Activated CD8-positive, alpha-beta memory T cell treated with anti-CD3 and anti-CD28 coated beads, Interleukin-2, amount 50 U/mL, for 24 hours (primary cell): Measurements from ENCODE around the gene GPBP1L1.
"Not testable (repeated sequence)": the region's sequence is repeated elsewhere in the genome, so short reads cannot be mapped to it uniquely, and the experiment has no call there.

Experiments used
- DNase-seq: peaks from one replicate; pipeline ENCODE4 v3.0.0-alpha.2; 2020; ENCODE audit errors: extremely low read depth

GPBP1L1 gene

DNA sequence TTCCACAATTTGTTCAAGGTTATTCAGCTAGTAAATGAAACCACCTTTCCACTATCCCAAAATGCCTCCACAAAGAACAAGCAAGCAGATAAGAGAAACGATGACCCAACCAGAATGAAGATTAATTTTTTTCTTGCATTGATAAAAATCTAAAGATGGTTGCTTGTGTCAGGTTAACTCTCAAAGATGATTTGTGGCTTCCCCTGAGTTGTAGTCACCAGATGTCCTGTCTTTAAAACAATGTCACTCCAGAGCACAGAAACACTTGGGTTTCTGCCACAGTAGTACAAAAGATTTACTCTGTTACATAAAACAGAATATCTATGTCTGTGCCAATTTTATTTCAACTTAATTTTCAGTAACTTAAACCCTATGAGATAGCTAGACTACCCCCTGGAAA lies 51.1 kb downstream of the GPBP1L1 start:
- DNase-seq = no peak

DNA sequence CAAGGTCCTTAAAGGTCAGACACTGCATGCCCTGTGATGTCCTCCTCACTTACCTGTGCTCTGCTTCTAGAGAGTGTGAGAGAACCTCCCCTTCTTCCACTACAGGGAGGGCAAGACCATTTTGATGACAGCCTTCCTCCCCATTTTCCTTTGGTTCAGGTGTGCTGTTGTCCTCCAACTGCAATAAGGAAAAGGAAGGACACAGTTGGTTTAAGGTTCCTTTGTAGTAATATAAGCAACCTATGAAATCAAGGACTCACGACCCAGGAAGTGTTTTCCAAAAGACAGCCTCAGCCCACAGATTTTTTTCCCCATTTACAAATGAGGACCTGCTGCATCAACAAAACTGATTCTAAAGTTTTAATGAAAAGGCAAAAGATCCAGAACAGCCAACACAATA lies 55.9 kb downstream of the GPBP1L1 start:
- DNase-seq = no peak

DNA sequence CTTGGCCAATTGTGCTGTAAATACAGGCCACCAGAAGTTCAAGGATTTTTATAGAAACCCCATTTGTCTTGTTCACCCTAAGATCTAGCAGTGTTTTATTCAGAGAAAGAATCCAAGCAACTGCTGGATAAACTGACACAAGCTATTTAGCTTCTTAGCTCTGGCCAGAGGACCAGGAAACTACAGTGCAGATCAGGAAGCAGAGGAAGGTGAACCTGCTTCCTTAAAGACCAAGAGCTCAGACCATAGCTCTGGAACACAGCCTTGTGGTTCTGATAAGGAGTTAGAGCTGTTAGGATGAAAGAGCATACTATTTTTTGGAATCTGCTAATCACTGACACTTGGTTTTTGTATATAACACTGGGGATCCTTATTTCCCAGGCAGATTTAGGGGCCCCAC lies 57.3 kb downstream of the GPBP1L1 start:
- no peak for DNase-seq

DNA sequence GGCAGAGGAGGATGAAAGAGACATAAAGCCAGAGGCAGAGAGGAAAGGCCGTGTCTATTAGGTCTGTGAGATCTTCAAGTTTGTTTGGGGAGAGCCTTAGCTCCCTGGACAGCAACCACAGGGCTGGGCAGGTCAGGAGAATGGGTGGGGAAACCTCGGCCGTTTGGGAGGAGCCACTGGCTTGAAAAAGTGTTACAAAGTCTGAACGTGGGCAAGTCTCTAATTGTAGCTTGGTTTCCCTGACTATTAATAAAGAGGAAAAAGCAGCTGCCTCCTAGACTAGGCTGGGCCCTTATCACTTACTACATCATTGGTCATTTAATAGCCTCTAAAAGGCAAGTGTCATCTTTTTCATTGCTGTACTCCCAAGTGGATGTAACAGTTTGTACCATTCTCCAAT lies 62.4 kb downstream of the GPBP1L1 start, which contains the start of gene CCDC17:
Gene CCDC17, minus strand, starts transcription at position 83 of the 400 bp plus-strand sequence. CDS start 145 bp downstream, outside the sequence.
- DNase-seq = no peak

DNA sequence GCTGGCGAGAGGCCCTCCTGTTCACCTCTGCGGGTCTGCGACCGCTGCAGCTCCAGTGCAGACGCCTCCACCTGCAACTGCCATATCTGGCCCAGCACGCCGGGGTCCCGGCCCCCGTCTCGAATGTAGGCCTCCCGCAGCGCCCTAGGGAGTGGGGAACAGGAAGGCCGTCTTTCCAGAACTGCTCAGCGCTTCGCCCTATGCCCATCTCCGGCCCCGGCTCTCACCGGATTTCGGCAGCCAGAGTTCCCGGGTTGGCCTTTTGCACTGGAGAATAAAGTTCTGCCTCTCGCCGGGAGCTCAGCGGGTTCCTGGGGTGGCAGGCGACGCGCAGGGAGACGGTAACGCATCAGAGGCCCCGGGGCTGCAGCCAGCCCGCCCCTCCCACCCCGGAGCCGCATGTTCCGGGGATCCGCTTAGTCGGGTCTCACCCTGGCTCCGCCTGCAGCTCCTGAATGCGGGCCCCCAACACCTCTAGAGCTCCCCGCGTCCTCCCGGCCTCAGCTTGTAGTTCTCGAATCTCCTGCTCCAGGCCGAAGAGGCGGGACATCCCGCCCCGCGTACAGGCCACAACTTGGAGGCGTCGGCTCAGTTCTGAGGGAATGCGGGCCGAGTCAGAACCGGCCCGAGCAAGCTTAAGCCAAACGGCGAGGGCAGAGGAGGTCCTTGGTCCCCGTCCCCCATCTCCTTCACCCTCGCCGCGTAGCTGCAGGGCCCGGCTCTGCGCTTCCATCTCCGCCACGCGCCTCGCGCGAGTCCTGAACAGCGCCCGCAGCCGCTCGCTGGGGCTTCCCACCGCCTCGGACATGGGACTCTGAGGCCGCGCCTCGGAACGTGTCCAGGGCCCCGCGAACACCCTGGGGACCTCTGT lies 63.6 kb downstream of the GPBP1L1 start:
- DNase-seq = no peak

DNA sequence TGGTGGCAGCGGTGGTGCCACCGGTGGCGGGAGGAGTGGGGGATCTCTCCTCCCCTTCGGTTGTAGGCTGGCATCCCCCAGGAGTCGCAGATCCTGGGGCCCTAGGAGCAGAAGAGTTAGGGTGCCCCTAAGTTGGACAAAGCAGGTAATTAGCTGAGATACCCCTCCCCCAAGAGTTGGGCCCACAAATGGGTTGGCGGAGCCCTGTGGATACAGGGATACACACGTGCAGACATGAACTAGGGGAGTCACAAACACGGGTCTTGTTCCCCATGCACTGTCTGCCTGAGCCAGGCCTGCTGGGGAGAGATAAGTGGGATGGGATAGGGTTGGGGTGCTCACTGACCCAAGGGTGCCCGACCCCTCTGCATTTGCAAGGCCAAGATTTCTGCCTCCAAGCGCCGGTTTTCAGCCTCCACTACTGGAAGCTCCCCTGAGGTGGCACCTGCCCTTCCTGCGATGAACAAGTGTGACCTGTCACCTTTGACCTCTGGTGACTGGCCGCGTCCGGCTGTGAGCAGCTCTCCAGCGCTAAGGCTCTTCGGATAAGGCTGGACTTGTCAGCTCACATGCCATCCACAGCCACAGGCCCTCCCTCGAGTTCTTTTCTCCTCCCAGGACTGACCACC lies 64.3 kb downstream of the GPBP1L1 start:
- no peak for DNase-seq

DNA sequence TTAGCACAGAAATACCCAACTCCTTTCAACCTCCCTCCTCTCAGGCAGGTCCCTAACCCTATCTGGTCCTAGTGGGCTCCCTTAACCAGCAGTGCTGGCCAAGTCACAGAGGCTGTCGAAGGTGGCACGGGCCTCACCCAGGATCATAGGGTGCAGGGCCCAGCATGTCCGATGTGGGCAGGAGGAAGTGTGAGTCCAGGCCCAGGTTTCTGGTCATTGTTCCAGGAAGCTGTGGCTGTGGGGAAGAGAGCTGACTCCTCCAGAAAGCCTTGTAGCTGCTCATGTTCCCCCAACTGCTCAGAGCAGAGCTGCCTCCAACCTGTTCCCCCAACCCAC lies 64.9 kb downstream of the GPBP1L1 start:
- DNase-seq = no peak

DNA sequence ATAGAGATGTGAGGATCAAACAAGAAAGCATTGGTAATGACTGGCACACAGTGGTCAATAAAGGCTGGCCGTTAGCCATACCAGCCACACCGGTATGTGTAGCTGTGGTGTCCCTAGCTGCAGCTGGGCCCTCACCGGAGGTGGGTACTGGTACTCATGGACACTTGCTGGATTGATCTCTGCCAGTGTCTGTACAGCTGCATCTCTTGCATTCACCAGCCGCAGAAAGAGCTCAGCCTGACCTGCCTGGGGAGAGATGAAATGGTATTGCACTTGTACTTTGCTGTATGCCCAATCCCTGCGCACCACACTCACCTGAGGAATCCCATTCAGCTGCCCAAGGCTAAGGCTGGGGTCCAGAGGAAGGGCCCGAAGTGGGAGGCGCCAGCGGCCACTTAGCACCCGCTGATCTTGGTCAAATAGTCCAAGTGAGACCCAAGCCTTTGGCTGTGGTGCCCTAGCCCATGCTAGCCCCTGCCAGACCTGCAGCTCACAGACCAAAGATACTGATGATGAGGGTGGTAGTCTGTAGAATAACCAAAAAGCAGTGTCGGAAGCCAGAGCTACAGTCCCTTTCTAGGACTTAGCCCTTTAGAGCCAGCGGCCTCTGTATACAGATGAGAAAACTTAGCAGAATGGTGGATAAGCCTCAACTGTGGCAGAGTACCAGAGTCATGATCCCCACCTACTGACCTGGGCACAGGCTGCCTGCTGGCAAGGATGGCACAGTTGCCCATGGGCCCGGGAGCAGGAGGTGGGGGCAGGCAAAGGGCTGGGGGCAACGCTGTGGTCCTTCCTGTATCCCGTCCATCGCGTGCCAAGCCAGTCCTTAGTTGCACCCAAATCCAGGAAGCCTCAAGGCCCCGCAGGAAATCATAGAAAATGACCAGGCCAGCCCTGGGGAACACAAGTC lies 65.5 kb downstream of the GPBP1L1 start:
- no peak for DNase-seq

DNA sequence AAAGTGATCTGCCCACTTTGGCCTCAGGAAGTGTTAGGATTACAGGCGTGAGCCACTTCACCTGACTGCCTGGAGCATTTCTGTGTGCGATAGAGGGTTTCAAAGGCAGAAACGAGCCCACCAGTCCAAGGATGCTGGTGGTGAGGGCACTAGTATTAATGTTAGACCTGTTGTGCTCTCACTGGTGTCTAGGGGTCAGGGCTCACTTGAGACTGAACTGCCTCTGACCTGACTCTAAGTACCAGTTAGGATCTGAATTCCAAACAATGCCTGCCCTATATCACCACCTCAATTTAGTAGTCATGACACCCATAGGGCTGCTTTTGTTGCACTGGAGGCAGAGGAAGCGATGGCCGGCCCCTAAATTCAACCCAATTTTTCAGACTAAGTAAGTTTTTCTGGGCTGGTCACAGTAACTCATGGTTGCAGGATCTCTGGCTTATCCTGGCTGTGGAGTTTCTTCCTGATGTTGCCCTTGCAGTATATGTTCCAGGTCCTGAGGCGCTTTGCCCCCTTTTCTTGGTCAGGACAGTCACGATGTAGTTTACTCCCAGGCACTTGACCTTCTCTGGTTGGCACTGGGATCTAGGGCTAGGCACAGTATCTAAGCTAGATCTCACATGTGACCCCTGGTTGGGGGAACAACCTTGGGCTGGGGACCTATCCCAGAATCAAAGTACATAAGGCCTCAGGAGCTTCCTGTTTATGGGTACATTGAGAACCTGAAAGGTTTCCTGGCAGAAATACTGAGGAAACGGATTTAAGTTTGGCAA lies 67.0 kb downstream of the GPBP1L1 start:
- DNase-seq = no peak

DNA sequence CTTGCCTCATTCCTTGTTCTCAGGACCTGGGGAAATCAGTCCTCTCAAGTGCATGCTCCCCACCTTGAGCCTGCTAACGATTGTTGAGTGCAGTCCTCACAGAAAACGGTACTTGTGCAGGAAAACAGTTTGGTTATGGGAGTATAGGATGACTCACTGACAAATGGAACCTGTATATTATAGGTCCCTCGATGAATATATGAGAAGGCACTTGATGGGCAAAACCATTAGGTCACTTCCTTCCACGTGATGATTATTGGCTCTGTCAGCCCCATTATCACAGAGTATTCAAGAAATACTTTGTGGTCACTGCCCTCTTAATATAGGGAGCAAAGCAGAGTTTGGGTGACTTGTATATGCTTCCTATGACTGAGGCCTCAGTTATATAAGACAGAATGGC lies 68.7 kb downstream of the GPBP1L1 start:
- no peak for DNase-seq

DNA sequence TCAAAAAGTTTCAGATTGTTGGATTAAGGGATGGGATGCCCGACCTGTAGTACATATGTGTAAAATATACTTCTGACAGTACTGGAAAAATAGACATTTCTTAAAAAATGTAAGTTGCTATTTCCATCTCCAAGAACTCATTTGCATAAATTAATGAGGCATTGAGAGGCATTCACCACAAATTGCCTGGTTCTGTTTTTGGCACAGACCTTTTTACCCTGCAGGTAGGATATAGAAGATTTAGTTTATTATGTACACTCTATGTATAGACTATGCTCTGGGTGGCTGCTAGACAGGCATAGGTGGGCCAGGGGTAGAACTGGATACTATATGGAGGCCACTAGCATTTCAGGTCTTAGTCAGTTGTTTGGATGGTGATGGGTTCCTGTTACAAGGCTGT lies 70.4 kb downstream of the GPBP1L1 start:
- no peak for DNase-seq

DNA sequence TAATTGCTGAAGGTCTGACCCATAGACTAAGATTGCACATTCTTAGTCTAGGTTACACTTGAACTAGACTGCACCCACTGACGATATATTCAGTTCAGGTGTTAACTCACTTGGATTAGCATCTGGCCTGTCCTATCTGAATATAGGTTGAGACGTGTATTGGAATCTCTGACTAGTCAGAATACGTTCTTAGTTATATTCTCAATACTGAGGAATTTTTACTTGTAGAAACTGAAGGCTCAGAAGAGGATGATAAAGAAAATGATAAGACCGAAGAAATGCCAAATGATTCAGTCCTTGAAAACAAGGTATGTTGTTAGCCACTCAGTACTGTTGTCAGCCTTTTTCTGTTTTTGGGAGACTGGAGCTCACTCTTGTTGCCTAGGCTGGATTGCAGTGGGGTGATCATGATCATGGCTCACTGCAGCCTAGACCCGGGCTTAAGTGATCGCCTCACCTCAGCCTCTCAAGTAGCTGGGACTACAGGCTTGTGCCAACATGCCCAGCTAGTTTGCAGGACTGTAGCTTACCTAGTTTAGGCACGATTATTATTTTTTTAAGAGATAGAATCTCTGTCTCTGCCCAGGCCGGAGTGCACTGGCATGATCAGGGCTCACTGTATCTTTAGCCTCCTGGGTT lies 73.3 kb downstream of the GPBP1L1 start:
- DNase-seq = no peak

DNA sequence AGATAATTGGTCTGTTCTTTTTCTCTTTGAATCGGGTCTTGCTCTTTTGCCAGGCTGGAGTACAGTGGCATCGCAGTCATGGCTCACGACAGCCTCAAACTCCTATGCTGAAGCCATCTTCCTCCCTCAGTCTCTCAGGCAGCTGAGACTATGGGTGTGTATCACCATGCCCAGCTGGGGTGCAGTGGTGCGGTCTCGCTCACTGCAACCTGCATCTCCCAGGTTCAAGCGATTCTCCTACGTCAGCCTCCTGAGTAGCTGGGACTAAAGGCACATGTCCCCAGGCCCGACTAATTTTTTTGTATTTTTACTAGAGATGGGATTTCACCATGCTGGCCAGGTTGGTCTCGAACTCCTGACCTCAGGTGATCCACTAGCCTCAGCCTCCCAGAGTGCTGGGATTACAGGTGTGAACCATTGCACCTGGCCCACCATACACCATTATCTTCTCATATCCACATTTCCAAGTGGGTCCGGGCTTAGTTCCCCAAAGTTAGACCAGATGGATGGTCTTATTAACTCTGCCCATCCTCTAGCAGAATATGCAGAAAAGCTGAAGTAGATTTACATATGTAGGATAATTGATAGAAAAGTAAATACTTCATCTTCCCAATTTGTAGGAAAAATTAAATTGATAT lies 75.6 kb downstream of the GPBP1L1 start:
- DNase-seq = no peak

DNA sequence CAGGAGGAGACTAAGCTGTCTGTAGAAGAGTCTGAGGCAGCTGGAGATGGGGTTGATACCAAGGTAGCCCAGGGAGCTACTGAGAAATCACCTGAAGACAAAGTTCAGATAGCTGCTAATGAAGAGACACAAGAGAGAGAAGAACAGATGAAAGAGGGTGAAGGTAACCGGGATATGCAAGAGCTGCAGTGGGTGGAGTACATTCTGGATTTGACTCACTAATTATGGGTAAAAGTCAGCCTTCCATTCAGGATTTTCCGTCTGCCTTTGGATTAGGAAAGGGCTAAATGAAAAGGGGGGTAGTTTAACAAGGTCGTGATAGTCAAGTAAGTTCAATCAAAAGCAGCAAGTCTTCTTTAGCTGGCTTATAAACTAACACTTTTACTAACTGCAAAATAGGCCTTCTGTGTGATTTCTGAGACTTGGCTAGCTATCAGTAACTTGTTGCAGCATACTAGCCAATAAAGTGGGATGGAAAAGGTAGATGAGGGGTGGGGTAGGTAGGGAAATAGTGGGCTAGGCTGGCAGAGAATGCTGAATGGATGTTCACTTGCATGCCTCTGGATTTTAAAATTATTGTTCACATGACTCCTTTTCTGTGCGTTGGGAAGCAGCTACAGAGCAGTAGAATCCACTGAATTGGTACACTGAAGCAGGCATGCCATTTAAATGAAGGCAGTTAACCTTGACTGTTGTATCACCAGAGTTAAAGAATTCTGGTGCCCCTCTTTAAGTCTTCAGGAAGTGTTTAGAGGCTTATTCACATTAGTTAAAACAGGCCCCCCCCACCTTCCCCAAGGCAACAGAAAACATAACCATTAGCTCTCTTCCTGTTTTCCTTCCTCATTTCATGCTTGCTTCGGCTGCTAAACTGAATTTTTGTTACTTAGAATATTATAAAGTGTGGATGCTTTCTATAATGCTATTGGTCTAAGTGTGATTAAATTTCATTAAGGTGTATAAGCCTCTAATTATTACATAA lies 77.9 kb downstream of the GPBP1L1 start:
- no peak for DNase-seq

DNA sequence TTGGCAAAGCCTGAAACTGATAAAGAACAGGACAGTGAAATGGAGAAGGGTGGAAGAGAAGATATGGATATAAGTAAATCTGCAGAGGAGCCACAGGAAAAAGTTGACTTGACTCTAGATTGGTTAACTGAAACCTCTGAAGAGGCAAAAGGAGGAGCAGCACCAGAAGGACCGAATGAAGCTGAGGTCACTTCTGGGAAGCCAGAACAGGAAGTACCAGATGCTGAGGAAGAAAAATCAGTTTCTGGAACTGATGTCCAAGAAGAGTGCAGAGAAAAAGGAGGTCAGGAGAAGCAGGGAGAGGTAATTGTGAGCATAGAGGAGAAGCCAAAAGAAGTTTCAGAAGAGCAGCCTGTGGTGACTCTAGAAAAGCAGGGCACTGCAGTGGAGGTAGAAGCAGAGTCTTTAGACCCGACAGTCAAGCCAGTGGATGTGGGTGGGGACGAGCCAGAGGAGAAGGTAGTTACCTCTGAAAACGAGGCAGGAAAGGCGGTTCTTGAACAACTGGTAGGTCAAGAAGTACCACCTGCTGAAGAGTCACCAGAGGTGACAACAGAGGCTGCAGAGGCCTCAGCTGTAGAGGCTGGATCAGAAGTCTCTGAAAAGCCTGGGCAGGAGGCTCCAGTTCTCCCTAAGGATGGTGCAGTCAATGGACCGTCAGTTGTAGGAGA lies 78.8 kb downstream of the GPBP1L1 start:
- no peak for DNase-seq

DNA sequence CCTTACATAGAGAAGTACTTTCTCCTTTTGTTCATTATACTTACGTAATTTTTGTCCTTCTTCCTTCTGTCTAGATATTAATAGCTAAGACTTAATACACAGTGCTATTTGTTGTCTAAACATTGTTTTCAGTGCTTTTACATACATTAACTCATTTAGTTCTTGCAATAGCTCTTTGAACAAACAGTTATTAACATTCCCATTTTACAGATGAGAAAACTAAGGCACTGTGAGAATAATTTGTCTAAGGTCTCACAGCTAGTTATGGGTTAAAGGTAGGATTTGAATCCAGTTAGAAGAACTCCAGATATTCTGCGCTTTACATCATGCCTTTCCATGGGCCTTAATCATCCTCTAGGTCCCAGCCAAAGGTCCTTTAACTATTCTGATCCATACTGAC lies 82.1 kb downstream of the GPBP1L1 start:
- no peak for DNase-seq

DNA sequence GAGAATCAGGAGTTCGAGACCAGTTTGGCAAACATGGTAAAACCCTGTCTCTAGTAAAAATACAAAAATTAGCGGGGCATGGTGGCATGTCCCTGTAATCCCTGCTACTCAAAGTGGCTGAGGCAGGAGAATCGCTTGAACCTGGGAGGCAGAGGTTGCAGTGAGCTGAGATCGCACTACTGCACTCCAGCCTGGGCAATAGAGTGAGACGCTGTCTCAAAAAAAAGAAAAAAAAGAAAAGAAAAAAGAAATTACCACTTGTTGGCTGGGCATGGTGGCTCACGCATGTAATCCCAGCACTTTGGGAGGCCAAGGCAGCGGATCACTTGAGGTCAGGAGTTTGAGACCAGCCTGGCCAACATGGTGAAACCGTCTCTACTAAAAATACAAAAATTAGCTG lies 89.6 kb downstream of the GPBP1L1 start:
- not testable (repeated sequence) for DNase-seq

DNA sequence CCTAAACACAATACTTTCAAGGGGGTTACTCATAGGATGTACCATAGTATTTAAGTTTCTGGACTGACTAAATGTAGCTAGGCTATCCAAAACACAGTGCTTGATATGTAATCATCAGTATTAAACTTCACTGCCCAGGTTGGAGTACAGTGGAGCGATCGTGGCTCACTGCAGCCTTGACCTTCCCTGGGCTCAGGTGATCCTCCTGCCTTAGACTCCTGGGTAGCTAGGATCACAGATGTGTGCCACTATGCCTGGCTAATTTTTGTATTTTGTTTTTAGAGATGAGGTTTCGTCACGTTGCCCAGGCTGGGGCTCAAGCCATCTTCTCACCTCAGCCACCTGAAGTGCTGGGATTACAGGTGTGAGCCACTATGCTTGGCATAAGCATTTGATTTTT lies 91.9 kb downstream of the GPBP1L1 start:
- DNase-seq = no peak

DNA sequence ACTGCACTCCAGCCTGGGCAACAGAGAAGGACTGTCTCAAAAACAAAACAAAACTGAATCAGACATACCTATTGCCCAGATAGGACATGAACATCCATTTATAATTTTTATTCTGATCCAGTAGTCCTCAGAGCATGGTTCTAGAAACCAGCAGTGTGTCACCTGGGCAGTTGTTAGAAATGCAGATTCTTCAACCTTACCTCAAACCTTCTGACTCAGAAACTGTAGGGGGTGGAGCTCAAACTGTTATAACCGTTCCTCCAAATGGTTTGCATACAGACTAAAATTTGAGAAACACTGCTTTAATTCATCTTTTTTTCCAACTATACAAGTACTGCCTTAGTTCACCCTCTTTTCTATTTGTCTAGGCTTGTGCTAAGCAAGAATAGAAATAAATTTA lies 96.5 kb downstream of the GPBP1L1 start:
- no peak for DNase-seq
